Measurements from ENCODE around the gene POPDC2. TPM values are rescaled to one million over a fixed set of nuclear protein-coding genes. Genes with fewer than 3 reads are reported as not detected.

Gene POPDC2
- total and polyA plus RNA-seq, 10 of the 15 experiments (the other 5 are each of a cell fraction or from before 2014, with no cell fraction given): 1.8 to 12.7 (median 3.5) TPM

DNA sequence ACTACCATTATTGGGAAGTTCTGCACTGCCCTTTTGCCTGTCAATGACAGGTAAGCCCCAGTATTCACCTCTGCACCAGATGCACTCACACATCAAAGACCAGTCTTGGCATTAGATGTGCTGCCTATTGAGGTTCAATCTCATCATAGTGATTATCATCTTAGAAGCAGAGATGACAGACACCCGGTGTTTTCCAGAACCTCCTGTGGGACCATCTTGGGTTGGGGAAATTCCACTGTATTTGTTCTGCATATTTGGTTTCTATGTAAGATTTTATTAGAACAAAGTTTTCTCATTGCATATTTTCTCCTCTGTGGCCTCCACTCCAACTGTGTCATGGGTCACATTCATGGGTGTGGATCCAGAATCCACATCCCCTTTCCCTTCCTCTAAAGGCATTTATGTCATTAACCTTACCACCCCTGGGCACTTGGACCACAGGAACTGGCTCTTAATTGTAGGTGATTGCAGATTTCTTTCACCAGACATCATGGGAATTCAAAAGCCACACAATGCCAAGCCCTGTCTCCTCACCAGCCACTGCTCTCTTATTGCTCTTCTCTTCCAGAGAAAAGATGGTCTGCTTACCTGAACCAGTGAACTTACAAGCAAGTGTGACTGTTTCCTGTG is 31.5 kb downstream of the POPDC2 start (continued):
- TF ChIP-seq EZH2 (IDR thresholded peaks at IDR 0.05; ENCODE audit: borderline replicate concordance, control insufficient read depth, low read depth, low read length) (no peak), CREB1 (IDR thresholded peaks at IDR 0.05; ENCODE audit: low read depth) (0 out of 2 replicates have a peak, but pooled peaks have one; percentile 7), RFX5 (IDR thresholded peaks at IDR 0.05; ENCODE audit: low read depth, low read length) (no peak), KDM1A (IDR thresholded peaks at IDR 0.05; ENCODE audit: borderline replicate concordance) (no peak), JUNB (IDR thresholded peaks at IDR 0.05) (no peak; the same call in 1 of the 2 replicates), POLR2A (IDR thresholded peaks at IDR 0.05; ENCODE audit: low read depth, low read length) (no peak), RAD21 (IDR thresholded peaks at IDR 0.05; ENCODE audit: insufficient read depth, low read depth, low read length) (no peak), ESRRA (IDR thresholded peaks at IDR 0.05; ENCODE audit: low read length) (no peak), IKZF2 (IDR thresholded peaks at IDR 0.05) (peak; percentile 58 to 59; a peak in 3 of 4 replicates), DPF2 (IDR thresholded peaks at IDR 0.05) (no peak), RUNX3 (IDR thresholded peaks at IDR 0.05; ENCODE audit: low read length) (no peak; the same call in 1 of the 2 replicates), YBX1 (IDR thresholded peaks at IDR 0.05) (no peak), SIX5 (IDR thresholded peaks at IDR 0.05; ENCODE audit: low read depth, low read length, severe bottlenecking) (no peak), SREBF1 (IDR thresholded peaks at IDR 0.05; ENCODE audit: low read length) (no peak), EED (IDR thresholded peaks at IDR 0.05; ENCODE audit: low read depth) (0 out of 2 replicates have a peak, but pooled peaks have one; percentile 48), NFYA (IDR thresholded peaks at IDR 0.05; ENCODE audit: borderline replicate concordance, low read depth, low read length) (no peak), NR2C1 (IDR thresholded peaks at IDR 0.05) (0 out of 2 replicates have a peak, but pooled peaks have one; percentile 9), NFIC (IDR thresholded peaks at IDR 0.05; ENCODE audit: low read depth, low read length) (peak; percentile 84), RB1 (IDR thresholded peaks at IDR 0.05; ENCODE audit: borderline replicate concordance) (no peak), TARDBP (IDR thresholded peaks at IDR 0.05; ENCODE audit: borderline replicate concordance) (no peak)
- TF ChIP-seq, protein P1, sequence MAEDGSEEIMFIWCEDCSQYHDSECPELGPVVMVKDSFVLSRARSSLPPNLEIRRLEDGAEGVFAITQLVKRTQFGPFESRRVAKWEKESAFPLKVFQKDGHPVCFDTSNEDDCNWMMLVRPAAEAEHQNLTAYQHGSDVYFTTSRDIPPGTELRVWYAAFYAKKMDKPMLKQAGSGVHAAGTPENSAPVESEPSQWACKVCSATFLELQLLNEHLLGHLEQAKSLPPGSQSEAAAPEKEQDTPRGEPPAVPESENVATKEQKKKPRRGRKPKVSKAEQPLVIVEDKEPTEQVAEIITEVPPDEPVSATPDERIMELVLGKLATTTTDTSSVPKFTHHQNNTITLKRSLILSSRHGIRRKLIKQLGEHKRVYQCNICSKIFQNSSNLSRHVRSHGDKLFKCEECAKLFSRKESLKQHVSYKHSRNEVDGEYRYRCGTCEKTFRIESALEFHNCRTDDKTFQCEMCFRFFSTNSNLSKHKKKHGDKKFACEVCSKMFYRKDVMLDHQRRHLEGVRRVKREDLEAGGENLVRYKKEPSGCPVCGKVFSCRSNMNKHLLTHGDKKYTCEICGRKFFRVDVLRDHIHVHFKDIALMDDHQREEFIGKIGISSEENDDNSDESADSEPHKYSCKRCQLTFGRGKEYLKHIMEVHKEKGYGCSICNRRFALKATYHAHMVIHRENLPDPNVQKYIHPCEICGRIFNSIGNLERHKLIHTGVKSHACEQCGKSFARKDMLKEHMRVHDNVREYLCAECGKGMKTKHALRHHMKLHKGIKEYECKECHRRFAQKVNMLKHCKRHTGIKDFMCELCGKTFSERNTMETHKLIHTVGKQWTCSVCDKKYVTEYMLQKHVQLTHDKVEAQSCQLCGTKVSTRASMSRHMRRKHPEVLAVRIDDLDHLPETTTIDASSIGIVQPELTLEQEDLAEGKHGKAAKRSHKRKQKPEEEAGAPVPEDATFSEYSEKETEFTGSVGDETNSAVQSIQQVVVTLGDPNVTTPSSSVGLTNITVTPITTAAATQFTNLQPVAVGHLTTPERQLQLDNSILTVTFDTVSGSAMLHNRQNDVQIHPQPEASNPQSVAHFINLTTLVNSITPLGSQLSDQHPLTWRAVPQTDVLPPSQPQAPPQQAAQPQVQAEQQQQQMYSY (CRISPR knock-in tag; IDR thresholded peaks at IDR 0.05): no peak
- TF ChIP-seq, protein P2, sequence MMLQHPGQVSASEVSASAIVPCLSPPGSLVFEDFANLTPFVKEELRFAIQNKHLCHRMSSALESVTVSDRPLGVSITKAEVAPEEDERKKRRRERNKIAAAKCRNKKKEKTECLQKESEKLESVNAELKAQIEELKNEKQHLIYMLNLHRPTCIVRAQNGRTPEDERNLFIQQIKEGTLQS (IDR thresholded peaks at IDR 0.05; ENCODE audit: borderline replicate concordance, extremely low read depth, low read depth, low read length): no peak
- TF ChIP-seq, protein P3, sequence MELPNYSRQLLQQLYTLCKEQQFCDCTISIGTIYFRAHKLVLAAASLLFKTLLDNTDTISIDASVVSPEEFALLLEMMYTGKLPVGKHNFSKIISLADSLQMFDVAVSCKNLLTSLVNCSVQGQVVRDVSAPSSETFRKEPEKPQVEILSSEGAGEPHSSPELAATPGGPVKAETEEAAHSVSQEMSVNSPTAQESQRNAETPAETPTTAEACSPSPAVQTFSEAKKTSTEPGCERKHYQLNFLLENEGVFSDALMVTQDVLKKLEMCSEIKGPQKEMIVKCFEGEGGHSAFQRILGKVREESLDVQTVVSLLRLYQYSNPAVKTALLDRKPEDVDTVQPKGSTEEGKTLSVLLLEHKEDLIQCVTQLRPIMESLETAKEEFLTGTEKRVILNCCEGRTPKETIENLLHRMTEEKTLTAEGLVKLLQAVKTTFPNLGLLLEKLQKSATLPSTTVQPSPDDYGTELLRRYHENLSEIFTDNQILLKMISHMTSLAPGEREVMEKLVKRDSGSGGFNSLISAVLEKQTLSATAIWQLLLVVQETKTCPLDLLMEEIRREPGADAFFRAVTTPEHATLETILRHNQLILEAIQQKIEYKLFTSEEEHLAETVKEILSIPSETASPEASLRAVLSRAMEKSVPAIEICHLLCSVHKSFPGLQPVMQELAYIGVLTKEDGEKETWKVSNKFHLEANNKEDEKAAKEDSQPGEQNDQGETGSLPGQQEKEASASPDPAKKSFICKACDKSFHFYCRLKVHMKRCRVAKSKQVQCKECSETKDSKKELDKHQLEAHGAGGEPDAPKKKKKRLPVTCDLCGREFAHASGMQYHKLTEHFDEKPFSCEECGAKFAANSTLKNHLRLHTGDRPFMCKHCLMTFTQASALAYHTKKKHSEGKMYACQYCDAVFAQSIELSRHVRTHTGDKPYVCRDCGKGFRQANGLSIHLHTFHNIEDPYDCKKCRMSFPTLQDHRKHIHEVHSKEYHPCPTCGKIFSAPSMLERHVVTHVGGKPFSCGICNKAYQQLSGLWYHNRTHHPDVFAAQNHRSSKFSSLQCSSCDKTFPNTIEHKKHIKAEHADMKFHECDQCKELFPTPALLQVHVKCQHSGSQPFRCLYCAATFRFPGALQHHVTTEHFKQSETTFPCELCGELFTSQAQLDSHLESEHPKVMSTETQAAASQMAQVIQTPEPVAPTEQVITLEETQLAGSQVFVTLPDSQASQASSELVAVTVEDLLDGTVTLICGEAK (IDR thresholded peaks at IDR 0.05; ENCODE audit: borderline replicate concordance): no peak
- TF ChIP-seq, protein P4, sequence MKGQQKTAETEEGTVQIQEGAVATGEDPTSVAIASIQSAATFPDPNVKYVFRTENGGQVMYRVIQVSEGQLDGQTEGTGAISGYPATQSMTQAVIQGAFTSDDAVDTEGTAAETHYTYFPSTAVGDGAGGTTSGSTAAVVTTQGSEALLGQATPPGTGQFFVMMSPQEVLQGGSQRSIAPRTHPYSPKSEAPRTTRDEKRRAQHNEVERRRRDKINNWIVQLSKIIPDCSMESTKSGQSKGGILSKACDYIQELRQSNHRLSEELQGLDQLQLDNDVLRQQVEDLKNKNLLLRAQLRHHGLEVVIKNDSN (IDR thresholded peaks at IDR 0.05; ENCODE audit: borderline replicate concordance, extremely low read length, insufficient read depth, low read depth, low read length): no peak
